DOHH2 (cell line): ENCODE results near the gene SERPINA5.

Experiments used
- H3F3A ChIP-seq: fragments of 200-600 bp; sonication (generic), shearing (Covaris generic); 2 replicates; pipeline ENCODE4 v1.6.0; 2016; ENCODE audit warnings: antibody characterized with exemption, mild to moderate bottlenecking; ENCODE audit not compliant: control insufficient read depth, insufficient read depth
- H3K27ac ChIP-seq: fragments of 200-600 bp; sonication (generic); 2 replicates; pipeline ENCODE4 v1.5.1; 2014; ENCODE audit warnings: low read depth, mild to moderate bottlenecking, low read length, moderate library complexity
- H3K27me3 ChIP-seq: fragments of 200-600 bp; sonication (generic); 2 replicates; pipeline ENCODE4 v1.6.1; 2014; ENCODE audit warnings: mild to moderate bottlenecking, low read length, mixed read lengths; ENCODE audit not compliant: control insufficient read depth
- H3K36me3 ChIP-seq: fragments of 200-600 bp; sonication (generic); 2 replicates; pipeline ENCODE4 v1.6.1; 2014; ENCODE audit warnings: mild to moderate bottlenecking, low read length, moderate library complexity, mixed read lengths; ENCODE audit not compliant: control insufficient read depth
- H3K4me1 ChIP-seq: fragments of 200-600 bp; sonication (generic); 2 replicates; pipeline ENCODE4 v1.6.1; 2014; ENCODE audit warnings: mild to moderate bottlenecking, low read length, mixed read lengths; ENCODE audit not compliant: control insufficient read depth
- H3K4me2 ChIP-seq: fragments of 200-600 bp; sonication (generic); 2 replicates; pipeline ENCODE4 v1.6.0; 2014; ENCODE audit warnings: mild to moderate bottlenecking, low read length, moderate library complexity
- H3K4me3 ChIP-seq: fragments of 200-600 bp; sonication (generic); 2 replicates; pipeline ENCODE4 v1.5.1; 2014; ENCODE audit warnings: mild to moderate bottlenecking, low read length, mixed read lengths
- H3K79me2 ChIP-seq: fragments of 200-600 bp; sonication (generic); 2 replicates; pipeline ENCODE4 v1.6.1; 2014; ENCODE audit warnings: mild to moderate bottlenecking, low read length, mixed read lengths; ENCODE audit not compliant: control insufficient read depth
- H3K9me2 ChIP-seq: fragments of 200-600 bp; sonication (generic); replicated peaks from 2 replicates; pipeline ENCODE4 v1.6.1; 2014; ENCODE audit warnings: mild to moderate bottlenecking, low read length, mixed read lengths; ENCODE audit not compliant: control insufficient read depth
- H3K9me3 ChIP-seq: fragments of 200-600 bp; sonication (generic); 2 replicates; pipeline ENCODE4 v1.6.1; 2014; ENCODE audit warnings: antibody characterized with exemption, low read length, mixed read lengths; ENCODE audit not compliant: control insufficient read depth, insufficient read depth
- H4K20me1 ChIP-seq: fragments of 200-600 bp; sonication (generic); 2 replicates; pipeline ENCODE4 v1.6.0; 2014; ENCODE audit warnings: low read depth, mild to moderate bottlenecking, antibody characterized with exemption, low read length, moderate library complexity; ENCODE audit not compliant: control insufficient read depth, insufficient read depth
- EZH2phosphoT487 ChIP-seq: fragments of 200-600 bp; sonication (generic); IDR thresholded peaks from 2 replicates; pipeline ENCODE4 v1.6.1; 2017; ENCODE audit warnings: borderline replicate concordance, mild to moderate bottlenecking, antibody characterized with exemption, low read length, moderate library complexity, mixed read lengths
- TF ChIP-seq, protein P1 (sequence below): fragments of 200-600 bp; sonication (generic); IDR thresholded peaks from one replicate; pipeline ENCODE4 v1.5.1; 2014; ENCODE audit warnings: antibody characterized with exemption, mild to moderate bottlenecking, low read depth, low read length; ENCODE audit not compliant: poor library complexity, severe bottlenecking

The SERPINA5 gene

GRCh38 chr14:94593749-94594431 lies 12.7 kb downstream of the SERPINA5 start:
- no peaks in the 10 kb centered on the region for H3K36me3 ChIP-seq
- no peak for TF ChIP-seq EZH2phosphoT487
- TF ChIP-seq, protein P1, sequence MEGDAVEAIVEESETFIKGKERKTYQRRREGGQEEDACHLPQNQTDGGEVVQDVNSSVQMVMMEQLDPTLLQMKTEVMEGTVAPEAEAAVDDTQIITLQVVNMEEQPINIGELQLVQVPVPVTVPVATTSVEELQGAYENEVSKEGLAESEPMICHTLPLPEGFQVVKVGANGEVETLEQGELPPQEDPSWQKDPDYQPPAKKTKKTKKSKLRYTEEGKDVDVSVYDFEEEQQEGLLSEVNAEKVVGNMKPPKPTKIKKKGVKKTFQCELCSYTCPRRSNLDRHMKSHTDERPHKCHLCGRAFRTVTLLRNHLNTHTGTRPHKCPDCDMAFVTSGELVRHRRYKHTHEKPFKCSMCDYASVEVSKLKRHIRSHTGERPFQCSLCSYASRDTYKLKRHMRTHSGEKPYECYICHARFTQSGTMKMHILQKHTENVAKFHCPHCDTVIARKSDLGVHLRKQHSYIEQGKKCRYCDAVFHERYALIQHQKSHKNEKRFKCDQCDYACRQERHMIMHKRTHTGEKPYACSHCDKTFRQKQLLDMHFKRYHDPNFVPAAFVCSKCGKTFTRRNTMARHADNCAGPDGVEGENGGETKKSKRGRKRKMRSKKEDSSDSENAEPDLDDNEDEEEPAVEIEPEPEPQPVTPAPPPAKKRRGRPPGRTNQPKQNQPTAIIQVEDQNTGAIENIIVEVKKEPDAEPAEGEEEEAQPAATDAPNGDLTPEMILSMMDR, result no peak
- no peaks in the 10 kb centered on the region for H3K9me2 ChIP-seq
- no peaks in the 10 kb centered on the region for H4K20me1 ChIP-seq
- H3K27ac ChIP-seq, result no peak overlapping the region
- no peaks in the 10 kb centered on the region for H3K9me3 ChIP-seq
- no peaks in the 10 kb centered on the region; the same call in 1 of the 2 replicates for H3K27me3 ChIP-seq
- H3K4me1 ChIP-seq, result no peaks in the 10 kb centered on the region
- H3K79me2 ChIP-seq, result no peaks in the 10 kb centered on the region
- no peak overlapping the region for H3K4me3 ChIP-seq
- no peak overlapping the region for H3K4me2 ChIP-seq
- H3F3A ChIP-seq, result no peaks in the 10 kb centered on the region

DNA sequence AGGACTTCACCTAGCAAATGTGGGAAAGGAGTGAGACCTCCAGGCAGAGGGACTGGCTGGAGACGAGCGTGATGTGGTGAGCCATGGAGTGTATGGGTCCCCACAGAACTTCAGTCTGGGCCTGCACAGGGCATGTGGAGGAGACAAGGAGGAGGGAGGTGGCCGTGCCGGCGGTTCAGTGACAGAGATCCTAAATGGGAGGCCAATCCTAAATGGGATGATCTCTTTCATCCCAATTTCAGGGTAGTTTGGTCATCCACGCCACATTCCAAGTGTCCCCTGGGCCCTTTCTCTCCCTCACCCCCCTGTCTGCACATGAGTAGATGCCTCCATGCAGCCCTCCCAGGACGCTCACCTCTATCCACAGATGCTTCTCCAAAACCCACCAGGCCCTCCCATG lies 13.2 kb downstream of the SERPINA5 start:
- Histone ChIP-seq H3K9me3 (no peaks in the 10 kb centered on the region), H3K79me2 (no peaks in the 10 kb centered on the region), H3K36me3 (no peaks in the 10 kb centered on the region), H3K9me2 (no peaks in the 10 kb centered on the region), H3K4me1 (no peaks in the 10 kb centered on the region), H3K27ac (no peak overlapping the region), H3F3A (no peaks in the 10 kb centered on the region), H3K27me3 (no peaks in the 10 kb centered on the region), H4K20me1 (no peaks in the 10 kb centered on the region), H3K4me2 (no peak overlapping the region), H3K4me3 (no peak overlapping the region)
- TF ChIP-seq, protein P1, result no peak
- no peak for TF ChIP-seq EZH2phosphoT487

GRCh38 chr14:94595912-94596311 lies 14.7 kb downstream of the SERPINA5 start:
- H3K79me2 ChIP-seq, result no peaks in the 10 kb centered on the region
- H3K4me1 ChIP-seq, result no peaks in the 10 kb centered on the region
- H3K4me2 ChIP-seq, result no peak overlapping the region
- no peaks in the 10 kb centered on the region for H4K20me1 ChIP-seq
- no peaks in the 10 kb centered on the region for H3K36me3 ChIP-seq
- no peak overlapping the region for H3K4me3 ChIP-seq
- no peaks in the 10 kb centered on the region for H3F3A ChIP-seq
- no peaks in the 10 kb centered on the region for H3K9me3 ChIP-seq
- no peak for TF ChIP-seq EZH2phosphoT487
- TF ChIP-seq, protein P1, result no peak
- H3K27me3 ChIP-seq, result no peaks in the 10 kb centered on the region
- H3K9me2 ChIP-seq, result no peaks in the 10 kb centered on the region
- no peak overlapping the region for H3K27ac ChIP-seq
